NCI-H226 (cell line): ENCODE measurements around the gene LGI2.

Source experiments
- DNase-seq: peaks from one replicate; pipeline ENCODE4 v3.0.0-alpha.2; 2015

LGI2 gene

DNA sequence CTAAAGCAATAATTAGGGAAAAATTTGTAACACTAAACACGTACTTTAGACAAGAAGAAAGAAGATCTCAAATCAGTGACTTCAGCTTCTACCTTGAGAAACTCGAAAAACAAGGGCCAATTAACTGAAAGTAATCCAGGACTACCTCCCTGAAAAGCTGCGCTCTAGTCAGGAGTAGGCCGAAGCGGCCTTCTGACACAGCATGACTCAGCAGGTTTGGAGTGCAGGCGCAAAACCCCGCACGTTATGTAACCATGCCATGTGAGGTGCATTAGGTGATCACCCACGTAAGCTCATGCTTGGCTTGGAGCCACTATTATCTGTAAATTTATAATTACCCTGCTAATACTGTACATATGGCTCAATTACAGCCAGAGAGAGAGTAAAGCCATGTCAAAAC, 65.1 kb downstream of the LGI2 start:
- DNase-seq = no peak

DNA sequence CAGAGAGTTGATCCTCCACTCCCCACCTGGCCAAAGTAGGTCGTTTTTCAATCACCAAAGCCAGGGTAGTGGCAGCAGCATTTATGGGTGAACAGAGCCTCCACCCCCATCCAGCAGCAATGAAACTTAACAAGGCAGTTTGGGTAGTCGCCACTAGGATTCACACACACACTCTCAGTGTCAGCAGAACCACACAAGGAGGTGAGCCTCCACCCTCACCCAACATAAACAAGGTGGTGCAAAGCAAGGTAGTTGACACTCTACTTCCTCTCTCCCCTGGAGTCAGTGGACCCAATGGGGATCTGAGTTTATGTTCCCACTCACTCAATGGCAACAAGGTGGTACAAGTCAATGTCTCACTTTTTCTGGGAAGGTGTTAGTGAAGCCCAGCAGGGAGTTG, 67.5 kb downstream of the LGI2 start:
- DNase-seq = no peak

DNA sequence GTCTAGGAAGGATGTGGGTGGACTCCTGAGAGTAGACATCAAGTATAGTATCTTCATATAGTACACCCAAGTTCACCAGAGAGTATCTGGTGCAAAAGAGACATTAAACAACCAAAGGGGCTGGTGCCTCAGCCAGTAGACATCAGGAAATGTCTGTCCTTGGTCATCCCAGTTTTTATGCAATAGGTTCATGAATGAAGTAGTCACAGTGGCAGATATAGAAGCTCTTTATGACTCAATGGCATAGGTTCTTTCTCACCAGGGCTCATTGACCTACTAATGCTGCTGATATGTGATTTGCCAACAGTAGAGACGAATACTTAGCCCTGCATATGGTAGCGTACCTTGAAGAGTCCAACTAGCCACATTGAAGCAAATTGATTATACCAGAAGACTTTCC, 72.9 kb downstream of the LGI2 start:
- DNase-seq = no peak

DNA sequence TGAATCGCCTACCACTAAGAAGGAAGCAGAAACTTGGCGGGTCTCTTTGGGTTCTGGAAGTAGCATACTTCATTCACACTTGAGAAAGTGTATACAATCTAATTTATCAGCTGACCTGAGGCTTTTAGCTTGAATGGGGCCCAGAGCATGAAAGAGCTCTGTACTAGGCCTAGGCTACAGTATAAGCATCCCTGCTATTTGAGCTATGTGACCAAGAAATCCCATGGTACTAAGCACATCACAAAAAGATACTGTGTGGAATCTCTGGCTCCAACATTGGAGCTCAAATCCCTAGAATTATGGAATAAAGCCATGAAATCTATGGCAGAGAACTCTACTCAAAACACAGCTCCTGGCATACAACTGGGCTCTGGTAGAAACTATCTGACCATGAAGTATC, 74.0 kb downstream of the LGI2 start:
- no peak for DNase-seq

DNA sequence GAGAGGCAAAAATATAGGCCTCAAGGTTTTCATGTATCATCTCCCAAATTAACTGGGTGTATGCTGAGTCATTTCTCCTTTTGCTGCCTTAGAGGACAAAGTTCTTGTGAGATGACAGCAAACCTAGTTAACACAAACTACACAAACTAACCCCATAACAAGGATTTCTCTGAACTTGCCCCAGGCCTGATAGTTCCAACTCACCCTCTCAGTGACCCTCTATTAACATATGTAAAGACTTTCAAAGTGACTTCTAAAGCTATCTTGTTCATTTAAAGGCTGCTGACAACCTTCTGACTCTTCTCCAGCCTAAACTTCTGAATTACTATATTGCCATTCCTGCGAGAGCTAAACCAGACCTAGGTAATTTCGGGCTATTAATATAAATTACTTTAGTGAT, 74.7 kb downstream of the LGI2 start:
- no peak for DNase-seq

DNA sequence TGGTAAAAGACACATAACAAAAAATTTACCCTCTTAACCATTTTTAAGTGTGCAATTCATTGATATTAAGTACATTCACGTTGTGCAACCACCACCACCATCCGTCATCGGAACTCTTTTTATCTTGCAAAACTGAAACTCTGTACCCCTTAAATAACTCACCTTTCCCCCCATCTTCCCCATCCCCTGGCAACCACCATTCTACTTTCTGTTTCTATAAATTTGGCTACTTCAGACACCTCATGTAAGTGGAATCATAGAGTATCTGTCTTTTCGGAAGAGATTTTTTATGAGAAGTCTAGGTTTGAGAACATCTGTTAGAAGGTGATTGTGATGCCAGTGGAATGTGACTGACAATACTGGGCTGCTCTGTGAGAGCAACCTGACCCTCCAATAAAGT, 78.1 kb downstream of the LGI2 start:
- DNase-seq = no peak

DNA sequence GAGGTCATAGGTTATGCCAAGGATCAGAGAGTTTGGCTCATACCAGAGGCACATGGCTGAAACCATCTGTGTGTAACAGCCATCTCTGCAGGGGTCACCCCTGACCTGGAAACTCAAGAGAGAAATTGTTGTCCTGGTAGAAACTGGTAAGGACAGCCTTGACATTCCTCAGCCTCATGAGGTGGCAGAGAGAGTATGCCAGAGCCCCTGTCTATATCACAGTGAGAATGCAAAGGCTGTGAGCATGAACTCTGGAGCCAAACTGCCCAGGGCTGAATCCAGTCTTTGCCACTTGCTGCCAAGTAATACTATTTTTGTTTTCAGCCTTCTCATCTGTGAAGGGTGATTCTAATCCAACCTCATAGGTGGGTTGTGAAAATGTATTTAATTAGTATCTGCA, 80.8 kb downstream of the LGI2 start:
- no peak for DNase-seq
